ENCODE results near the gene PDE4D. TPM values are rescaled to one million over a fixed set of nuclear protein-coding genes. Genes with fewer than 3 reads are reported as not detected.

PDE4D gene
- total and polyA plus RNA-seq, 3 donors from 2014 or later = 7.8 to 13.9 (median 8.7) TPM

DNA sequence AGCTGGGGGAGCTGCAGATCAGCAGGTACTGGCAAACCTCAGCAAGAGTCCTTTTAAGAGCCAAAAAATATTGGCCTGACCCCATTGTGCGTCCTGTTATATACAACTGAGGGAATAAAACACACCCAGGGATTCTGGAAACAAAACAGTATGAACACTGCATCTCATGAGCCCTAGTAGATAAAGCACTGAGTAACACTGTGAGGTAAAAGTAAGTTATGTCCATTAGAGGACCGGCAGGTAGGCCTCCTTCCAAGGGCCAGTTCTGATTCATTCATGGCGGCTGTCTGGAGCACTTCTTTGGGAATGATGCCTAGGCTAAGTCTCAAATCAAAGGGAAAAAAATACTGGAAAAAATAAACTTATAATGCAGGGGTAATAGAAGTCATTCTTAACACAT, 64.9 kb downstream of the PDE4D start:
- intact Hi-C loops (cut with DNase I; ENCODE audit: low total_unique reads) = no loop called here
- no peak for DNase-seq
- Histone ChIP-seq H3K27ac (no peak overlapping the region), H3K9me3 (no peaks in the 10 kb centered on the region), H3K4me1 (no peaks in the 10 kb centered on the region), H3K27me3 (no peaks in the 10 kb centered on the region), H3K4me3 (no peak overlapping the region), H3K36me3 (ENCODE audit: low read depth, missing control alignments) (no peaks in the 10 kb centered on the region)
- TF ChIP-seq, protein P1, sequence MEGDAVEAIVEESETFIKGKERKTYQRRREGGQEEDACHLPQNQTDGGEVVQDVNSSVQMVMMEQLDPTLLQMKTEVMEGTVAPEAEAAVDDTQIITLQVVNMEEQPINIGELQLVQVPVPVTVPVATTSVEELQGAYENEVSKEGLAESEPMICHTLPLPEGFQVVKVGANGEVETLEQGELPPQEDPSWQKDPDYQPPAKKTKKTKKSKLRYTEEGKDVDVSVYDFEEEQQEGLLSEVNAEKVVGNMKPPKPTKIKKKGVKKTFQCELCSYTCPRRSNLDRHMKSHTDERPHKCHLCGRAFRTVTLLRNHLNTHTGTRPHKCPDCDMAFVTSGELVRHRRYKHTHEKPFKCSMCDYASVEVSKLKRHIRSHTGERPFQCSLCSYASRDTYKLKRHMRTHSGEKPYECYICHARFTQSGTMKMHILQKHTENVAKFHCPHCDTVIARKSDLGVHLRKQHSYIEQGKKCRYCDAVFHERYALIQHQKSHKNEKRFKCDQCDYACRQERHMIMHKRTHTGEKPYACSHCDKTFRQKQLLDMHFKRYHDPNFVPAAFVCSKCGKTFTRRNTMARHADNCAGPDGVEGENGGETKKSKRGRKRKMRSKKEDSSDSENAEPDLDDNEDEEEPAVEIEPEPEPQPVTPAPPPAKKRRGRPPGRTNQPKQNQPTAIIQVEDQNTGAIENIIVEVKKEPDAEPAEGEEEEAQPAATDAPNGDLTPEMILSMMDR (IDR thresholded peaks at IDR 0.05) = no peak
- TF ChIP-seq POLR2A (IDR thresholded peaks at IDR 0.05) = no peak
- WGBS, 2 donors = 60 to 62% methylated on average over 3 of the region's 3 CpGs

DNA sequence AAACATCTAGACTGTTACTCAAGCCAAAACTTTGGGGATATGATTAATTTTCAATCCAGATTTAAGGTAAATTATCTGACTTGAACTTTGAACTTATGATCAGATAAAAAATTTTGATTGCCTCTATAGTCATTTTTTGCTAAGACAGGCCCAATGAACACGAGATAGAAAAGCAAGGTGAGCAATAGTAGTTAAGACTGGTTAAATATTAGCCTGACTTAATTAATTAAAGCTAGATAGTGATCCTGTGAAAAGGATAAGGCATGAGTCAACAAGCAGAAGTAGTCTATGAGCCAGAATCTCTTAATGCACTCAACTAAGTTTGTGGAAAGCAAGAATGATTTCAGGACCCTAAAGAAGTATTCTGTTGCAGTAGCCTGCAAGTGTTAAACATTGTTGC, 66.5 kb downstream of the PDE4D start:
- Histone ChIP-seq H3K4me1 (no peaks in the 10 kb centered on the region), H3K9me3 (no peaks in the 10 kb centered on the region), H3K27me3 (no peaks in the 10 kb centered on the region), H3K36me3 (ENCODE audit: low read depth, missing control alignments) (no peaks in the 10 kb centered on the region), H3K27ac (no peak overlapping the region), H3K4me3 (no peak overlapping the region)
- DNase-seq = no peak
- 89 to 94% methylated on average over 1 of the region's 1 CpG for WGBS, 2 donors
- intact Hi-C loops (cut with DNase I; ENCODE audit: low total_unique reads) = no loop called here
- TF ChIP-seq POLR2A (IDR thresholded peaks at IDR 0.05) = no peak
- TF ChIP-seq, protein P1 (IDR thresholded peaks at IDR 0.05) = no peak

DNA sequence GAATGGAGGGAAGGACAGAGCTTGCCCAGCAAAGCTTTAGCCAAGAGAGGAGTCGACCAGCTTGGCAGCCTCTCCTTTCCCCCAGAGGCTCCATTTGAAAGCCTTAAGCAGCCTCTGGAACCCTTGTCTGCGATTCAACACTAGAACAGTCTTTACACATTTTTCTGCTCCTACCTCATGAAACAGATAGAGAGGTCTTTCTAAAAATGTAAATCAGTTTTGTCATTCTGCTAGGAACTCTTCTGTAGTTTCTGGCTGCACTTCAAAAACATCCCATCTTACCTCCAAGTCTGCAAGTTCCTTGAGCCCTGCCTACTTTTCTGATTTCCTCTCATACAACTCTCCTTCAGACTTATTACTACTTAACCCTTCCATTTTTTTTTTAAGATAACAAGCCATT, 70.1 kb downstream of the PDE4D start:
- Histone ChIP-seq H3K36me3 (ENCODE audit: low read depth, missing control alignments) (no peaks in the 10 kb centered on the region), H3K27ac (no peak overlapping the region), H3K27me3 (no peaks in the 10 kb centered on the region), H3K4me1 (no peaks in the 10 kb centered on the region), H3K9me3 (no peaks in the 10 kb centered on the region), H3K4me3 (no peak overlapping the region)
- TF ChIP-seq, protein P1 (IDR thresholded peaks at IDR 0.05) = no peak
- no peak for TF ChIP-seq POLR2A (IDR thresholded peaks at IDR 0.05)
- intact Hi-C loops (cut with DNase I; ENCODE audit: low total_unique reads) = no loop called here
- 37 to 46% methylated on average over 2 of the region's 2 CpGs for WGBS, 2 donors
- DNase-seq = no peak

DNA sequence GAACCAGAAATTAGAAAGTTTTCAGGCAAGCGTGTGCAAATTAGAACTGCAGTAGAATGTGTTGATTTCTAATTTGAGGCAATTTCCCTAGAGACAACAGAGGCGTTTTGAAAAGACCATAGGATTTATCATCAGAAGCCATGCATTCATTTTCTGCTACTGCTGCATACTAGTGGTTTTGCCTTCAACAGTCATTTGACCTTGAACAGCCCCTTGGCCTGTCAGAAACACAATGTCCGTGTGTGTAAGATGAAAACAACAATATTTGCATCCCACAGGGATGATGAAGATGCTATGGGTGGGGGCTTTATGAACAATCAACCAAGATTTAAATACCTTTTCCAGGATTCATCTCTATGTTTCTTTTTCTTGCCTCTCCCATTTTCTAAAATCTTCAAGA, 73.7 kb downstream of the PDE4D start:
- H3K36me3 ChIP-seq (ENCODE audit: low read depth, missing control alignments) = no peaks in the 10 kb centered on the region
- no peaks in the 10 kb centered on the region for H3K4me1 ChIP-seq
- no peaks in the 10 kb centered on the region for H3K27me3 ChIP-seq
- no peak for DNase-seq
- no peak overlapping the region for H3K27ac ChIP-seq
- intact Hi-C loops (cut with DNase I; ENCODE audit: low total_unique reads) = no loop called here
- TF ChIP-seq POLR2A (IDR thresholded peaks at IDR 0.05) = no peak
- TF ChIP-seq, protein P1 (IDR thresholded peaks at IDR 0.05) = no peak
- WGBS, 2 donors = 51 to 54% methylated on average over 3 of the region's 3 CpGs
- H3K4me3 ChIP-seq = no peak overlapping the region
- H3K9me3 ChIP-seq = no peaks in the 10 kb centered on the region

DNA sequence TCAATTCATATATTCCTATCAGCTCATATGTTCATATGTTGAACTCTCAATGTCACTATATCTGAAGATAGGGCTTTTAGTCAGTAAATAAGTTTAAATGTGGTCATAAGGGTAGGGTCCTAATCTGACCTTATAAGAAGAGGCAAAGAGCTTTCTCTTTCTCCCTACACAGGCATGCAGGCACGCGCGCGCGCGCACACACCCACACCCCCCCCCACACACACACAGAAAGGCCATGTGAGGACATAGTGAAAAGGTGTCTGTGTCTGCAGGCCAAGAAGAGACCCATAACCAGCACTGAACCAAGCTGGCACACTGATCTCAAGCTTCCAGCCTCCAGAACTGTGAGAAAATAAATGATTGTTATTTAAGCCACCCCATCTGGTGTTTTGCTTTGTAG, 76.0 kb downstream of the PDE4D start:
- no peak overlapping the region for H3K4me3 ChIP-seq
- no peak for TF ChIP-seq POLR2A (IDR thresholded peaks at IDR 0.05)
- TF ChIP-seq, protein P1 (IDR thresholded peaks at IDR 0.05) = no peak
- WGBS, 2 donors = 92 to 94% methylated on average over 6 of the region's 6 CpGs
- no peaks in the 10 kb centered on the region for H3K36me3 ChIP-seq (ENCODE audit: low read depth, missing control alignments)
- H3K27ac ChIP-seq = no peak overlapping the region
- intact Hi-C loops (cut with DNase I; ENCODE audit: low total_unique reads) = no loop called here
- H3K4me1 ChIP-seq = no peaks in the 10 kb centered on the region
- no peaks in the 10 kb centered on the region for H3K27me3 ChIP-seq
- no peak for DNase-seq
- H3K9me3 ChIP-seq = no peaks in the 10 kb centered on the region
